HEK293 (cell line): ENCODE data around the gene MAPKAP1.

Experiments used
- CTCF ChIP-seq: fragments of 450-650 bp; formaldehyde crosslinking; IDR thresholded peaks from 2 replicates; pipeline ENCODE4 v1.5.1; 2016; ENCODE audit warnings: missing biosample characterization, missing genetic modification characterization
- KLF16 ChIP-seq: fragments of 450-650 bp; formaldehyde crosslinking; IDR thresholded peaks from 2 replicates; pipeline ENCODE4 v1.5.1; 2017; ENCODE audit warnings: missing biosample characterization, missing genetic modification characterization
- REPIN1 ChIP-seq: fragments of 450-650 bp; formaldehyde crosslinking; IDR thresholded peaks from 2 replicates; pipeline ENCODE4 v1.5.1; 2017; ENCODE audit warnings: missing biosample characterization, missing genetic modification characterization, low read depth
- SP2 ChIP-seq: fragments of 450-650 bp; formaldehyde crosslinking; IDR thresholded peaks from 2 replicates; pipeline ENCODE4 v1.5.1; 2016; ENCODE audit warnings: missing biosample characterization, missing genetic modification characterization
- SP7 ChIP-seq: fragments of 450-650 bp; formaldehyde crosslinking; IDR thresholded peaks from 2 replicates; pipeline ENCODE4 v1.5.1; 2016; ENCODE audit warnings: missing biosample characterization, missing genetic modification characterization
- ZNF248 ChIP-seq: fragments of 450-650 bp; formaldehyde crosslinking; IDR thresholded peaks from 2 replicates; pipeline ENCODE4 v1.5.1; 2017; ENCODE audit warnings: missing biosample characterization, missing genetic modification characterization
- ZNF26 ChIP-seq: fragments of 450-650 bp; formaldehyde crosslinking; IDR thresholded peaks from 2 replicates; pipeline ENCODE4 v1.5.1; 2016; ENCODE audit warnings: missing biosample characterization, missing genetic modification characterization
- ZNF777 ChIP-seq: fragments of 450-650 bp; formaldehyde crosslinking; IDR thresholded peaks from 2 replicates; pipeline ENCODE4 v1.5.1; 2017; ENCODE audit warnings: missing biosample characterization, missing genetic modification characterization, borderline replicate concordance

- TF ChIP-seq KLF16 (tag by site-specific recombination) (no peak), SP2 (no peak), SP7 (tag by site-specific recombination) (no peak), ZNF777 (tag by site-specific recombination) (no peak), CTCF (tag by site-specific recombination) (no peak), ZNF248 (tag by site-specific recombination) (no peak), REPIN1 (tag by site-specific recombination) (no peak), ZNF26 (tag by site-specific recombination) (no peak)
Measured at GRCh38 chr9:125467116-125467740, 239.8 kb downstream of the MAPKAP1 start.
